K562 (cell line): ENCODE measurements around the gene MRPS24. TPM values are rescaled to one million over a fixed set of nuclear protein-coding genes. Genes with fewer than 3 reads are reported as not detected.

ENCODE experiments used
- ARID3A ChIP-seq: IDR thresholded peaks from 2 replicates; pipeline ENCODE4 v1.6.1; 2012; ENCODE audit warnings: low read depth, low read length, improper control_type of control experiment, borderline replicate concordance
- CCNT2 ChIP-seq: IDR thresholded peaks from 2 replicates; pipeline ENCODE4 v1.6.1; 2011; ENCODE audit warnings: borderline replicate concordance, low read depth, mild to moderate bottlenecking, moderate library complexity, mixed read lengths, low read length; ENCODE audit not compliant: insufficient read length; ENCODE audit errors: extremely low read depth
- CXXC5 ChIP-seq: fragments of 250-450 bp; sonication (Bioruptor Pico); IDR thresholded peaks from 2 replicates; pipeline ENCODE4 v1.8.0; 2022; ENCODE audit warnings: inconsistent platforms, mild to moderate bottlenecking, moderate library complexity
- HOMEZ ChIP-seq: fragments of 250-450 bp; sonication (Bioruptor Pico); IDR thresholded peaks from 2 replicates; pipeline ENCODE4 v1.4.0; 2020; ENCODE audit warnings: mild to moderate bottlenecking, moderate library complexity
- JUNB ChIP-seq: fragments of 450-650 bp; formaldehyde crosslinking; conservative IDR thresholded peaks from 2 replicates; pipeline ENCODE4 v1.4.0; 2020; ENCODE audit warnings: mild to moderate bottlenecking
- JUND ChIP-seq, 2 experiments: IDR thresholded peaks; 2 replicates in 1 of 2; 3 replicates in 1 of 2; pipeline ENCODE4 v1.6.1; 2011; ENCODE audit warnings: borderline replicate concordance in 2 of 2, low read depth in 2 of 2, low read length in 2 of 2, improper control_type of control experiment in 1 of 2, missing biosample characterization in 1 of 2, missing genetic modification characterization in 1 of 2, missing genetic modification reagents in 1 of 2
- KDM4B ChIP-seq, 2 experiments: fragments of 450-650 bp in 1 of 2; sonication (generic) in 1 of 2; IDR thresholded peaks; 2 replicates each; pipeline ENCODE4 v1.6.1; 2016 to 2017; ENCODE audit warnings: borderline replicate concordance in 2 of 2, antibody characterized with exemption in 1 of 2, low read depth in 1 of 2, mild to moderate bottlenecking in 1 of 2
- KHSRP ChIP-seq: fragments of 450-650 bp; IDR thresholded peaks from 2 replicates; pipeline ENCODE4 v1.6.1; 2017
- MECOM ChIP-seq: fragments of 250-450 bp; sonication (Bioruptor Pico); IDR thresholded peaks from 2 replicates; pipeline ENCODE4 v1.8.0; 2022; ENCODE audit warnings: inconsistent platforms
- POLR3G ChIP-seq: IDR thresholded peaks from 2 replicates; pipeline ENCODE4 v1.6.1; 2011; ENCODE audit not compliant: insufficient read length, insufficient replicate concordance; ENCODE audit errors: extremely low read depth
- ZFP30 ChIP-seq: fragments of 250-450 bp; sonication (Bioruptor Pico); IDR thresholded peaks from 2 replicates; pipeline ENCODE4 v1.8.0; 2022; ENCODE audit warnings: moderate library complexity, mild to moderate bottlenecking, inconsistent platforms, borderline replicate concordance
- ZNF121 ChIP-seq: sonication (generic); formaldehyde crosslinking; conservative IDR thresholded peaks from 2 replicates; pipeline ENCODE4 v1.8.0; 2022; ENCODE audit warnings: missing genetic modification reagents
- ZNF140 ChIP-seq: fragments of 250-450 bp; sonication (Bioruptor Pico); IDR thresholded peaks from 2 replicates; pipeline ENCODE4 v1.8.0; 2021; ENCODE audit warnings: moderate library complexity, mild to moderate bottlenecking, inconsistent platforms
- ZNF143 ChIP-seq: sonication (generic); formaldehyde crosslinking; IDR thresholded peaks from 2 replicates; pipeline ENCODE4 v1.9.0; 2022; ENCODE audit warnings: mild to moderate bottlenecking, missing genetic modification reagents
- ZNF197 ChIP-seq: fragments of 200-800 bp; sonication (Bioruptor generic); IDR thresholded peaks from 2 replicates; pipeline ENCODE4 v1.6.1; 2016; ENCODE audit warnings: low read depth, missing genetic modification characterization, missing compliant biosample characterization
- ZNF311 ChIP-seq: fragments of 250-450 bp; sonication (Bioruptor Pico); IDR thresholded peaks from 2 replicates; pipeline ENCODE4 v1.4.0; 2020; ENCODE audit warnings: mild to moderate bottlenecking, moderate library complexity
- ZNF354B ChIP-seq: fragments of 250-450 bp; sonication (Bioruptor Pico); IDR thresholded peaks from 2 replicates; pipeline ENCODE4 v1.4.0; 2020
- ZNF699 ChIP-seq: fragments of 250-450 bp; sonication (Bioruptor Pico); IDR thresholded peaks from 2 replicates; pipeline ENCODE4 v1.8.0; 2021; ENCODE audit warnings: mild to moderate bottlenecking, moderate library complexity; ENCODE audit not compliant: insufficient replicate concordance
- polyA plus RNA-seq, 8 experiments: library from polyadenylated mRNA; depleted of rRNA in 4 of 8; stranded (reverse) in 5 of 8; unstranded in 3 of 8; fragments of >200 nt; fragmentation: Nextera tagmentation in 2 of 8; fragmentation: Illumina TruSeq in 1 of 8; extraction: Ambion mirVana in 2 of 8; extraction: Trizol in 1 of 8; gene quantifications; 2 replicates each; pipeline versions ENCODE4 v1.2.1 to v1.2.3, GENCODE V29; 2011 to 2014; ENCODE audit warnings: inconsistent platforms in 1 of 8, missing spikeins in 1 of 8
- total RNA-seq, 7 experiments: library from RNA; depleted of rRNA in 6 of 7; stranded (reverse); fragments of >200 nt in 6 of 7; fragmentation: Illumina TruSeq in 2 of 7; extraction: Trizol in 2 of 7; gene quantifications; 2 replicates each; pipeline versions ENCODE4 v1.2.1 to v1.2.3, GENCODE V29; 2011 to 2021; ENCODE audit warnings: low replicate concordance in 1 of 7
- TF ChIP-seq, protein P1 (sequence below): fragments of 450-650 bp; formaldehyde crosslinking; conservative IDR thresholded peaks from 2 replicates; pipeline ENCODE4 v1.4.0; 2022; ENCODE audit warnings: mild to moderate bottlenecking, missing genetic modification characterization
- TF ChIP-seq, protein P2 (sequence below): fragments of 450-650 bp; IDR thresholded peaks from 2 replicates; pipeline ENCODE4 v1.6.1; 2017; ENCODE audit warnings: antibody characterized with exemption, mild to moderate bottlenecking

The MRPS24 gene
- total and polyA plus RNA-seq, 9 of the 15 experiments (the other 6 are each of a cell fraction or from before 2014, with no cell fraction given), result 51.4 to 214 (median 169) TPM

DNA sequence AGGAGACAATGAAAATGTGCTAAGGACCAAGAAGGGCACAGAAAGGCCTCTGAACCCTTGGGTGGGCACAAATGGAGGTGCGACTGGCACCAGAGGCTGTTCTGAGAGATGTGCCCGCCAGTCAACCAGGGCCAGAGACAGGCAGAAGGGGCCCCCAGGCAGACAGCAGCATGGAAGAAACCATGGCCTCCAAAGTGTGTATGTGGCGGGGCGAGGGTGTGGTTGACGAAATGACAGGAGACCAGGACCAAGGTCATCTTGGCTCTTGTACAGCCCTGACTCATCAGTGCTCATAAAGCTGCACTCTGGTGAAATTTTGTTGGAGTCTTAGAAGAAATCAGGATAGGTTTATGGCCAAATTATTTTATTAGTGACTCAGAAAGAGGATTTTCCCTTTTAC, 4.0 kb upstream of the MRPS24 start (continued):
- TF ChIP-seq, protein P1, sequence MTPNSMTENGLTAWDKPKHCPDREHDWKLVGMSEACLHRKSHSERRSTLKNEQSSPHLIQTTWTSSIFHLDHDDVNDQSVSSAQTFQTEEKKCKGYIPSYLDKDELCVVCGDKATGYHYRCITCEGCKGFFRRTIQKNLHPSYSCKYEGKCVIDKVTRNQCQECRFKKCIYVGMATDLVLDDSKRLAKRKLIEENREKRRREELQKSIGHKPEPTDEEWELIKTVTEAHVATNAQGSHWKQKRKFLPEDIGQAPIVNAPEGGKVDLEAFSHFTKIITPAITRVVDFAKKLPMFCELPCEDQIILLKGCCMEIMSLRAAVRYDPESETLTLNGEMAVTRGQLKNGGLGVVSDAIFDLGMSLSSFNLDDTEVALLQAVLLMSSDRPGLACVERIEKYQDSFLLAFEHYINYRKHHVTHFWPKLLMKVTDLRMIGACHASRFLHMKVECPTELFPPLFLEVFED, result no peak
- TF ChIP-seq, protein P2, sequence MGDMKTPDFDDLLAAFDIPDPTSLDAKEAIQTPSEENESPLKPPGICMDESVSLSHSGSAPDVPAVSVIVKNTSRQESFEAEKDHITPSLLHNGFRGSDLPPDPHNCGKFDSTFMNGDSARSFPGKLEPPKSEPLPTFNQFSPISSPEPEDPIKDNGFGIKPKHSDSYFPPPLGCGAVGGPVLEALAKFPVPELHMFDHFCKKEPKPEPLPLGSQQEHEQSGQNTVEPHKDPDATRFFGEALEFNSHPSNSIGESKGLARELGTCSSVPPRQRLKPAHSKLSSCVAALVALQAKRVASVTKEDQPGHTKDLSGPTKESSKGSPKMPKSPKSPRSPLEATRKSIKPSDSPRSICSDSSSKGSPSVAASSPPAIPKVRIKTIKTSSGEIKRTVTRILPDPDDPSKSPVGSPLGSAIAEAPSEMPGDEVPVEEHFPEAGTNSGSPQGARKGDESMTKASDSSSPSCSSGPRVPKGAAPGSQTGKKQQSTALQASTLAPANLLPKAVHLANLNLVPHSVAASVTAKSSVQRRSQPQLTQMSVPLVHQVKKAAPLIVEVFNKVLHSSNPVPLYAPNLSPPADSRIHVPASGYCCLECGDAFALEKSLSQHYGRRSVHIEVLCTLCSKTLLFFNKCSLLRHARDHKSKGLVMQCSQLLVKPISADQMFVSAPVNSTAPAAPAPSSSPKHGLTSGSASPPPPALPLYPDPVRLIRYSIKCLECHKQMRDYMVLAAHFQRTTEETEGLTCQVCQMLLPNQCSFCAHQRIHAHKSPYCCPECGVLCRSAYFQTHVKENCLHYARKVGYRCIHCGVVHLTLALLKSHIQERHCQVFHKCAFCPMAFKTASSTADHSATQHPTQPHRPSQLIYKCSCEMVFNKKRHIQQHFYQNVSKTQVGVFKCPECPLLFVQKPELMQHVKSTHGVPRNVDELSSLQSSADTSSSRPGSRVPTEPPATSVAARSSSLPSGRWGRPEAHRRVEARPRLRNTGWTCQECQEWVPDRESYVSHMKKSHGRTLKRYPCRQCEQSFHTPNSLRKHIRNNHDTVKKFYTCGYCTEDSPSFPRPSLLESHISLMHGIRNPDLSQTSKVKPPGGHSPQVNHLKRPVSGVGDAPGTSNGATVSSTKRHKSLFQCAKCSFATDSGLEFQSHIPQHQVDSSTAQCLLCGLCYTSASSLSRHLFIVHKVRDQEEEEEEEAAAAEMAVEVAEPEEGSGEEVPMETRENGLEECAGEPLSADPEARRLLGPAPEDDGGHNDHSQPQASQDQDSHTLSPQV, result peak; percentile 88
- no peak for TF ChIP-seq ZNF140 (CRISPR knock-in tag)
- no peak for TF ChIP-seq POLR3G
- TF ChIP-seq ARID3A, result no peak
- no peak for TF ChIP-seq KHSRP
- TF ChIP-seq KDM4B (IDR thresholded peaks at IDR 0.05; ENCODE audit: borderline replicate concordance in 2 of 2, low read depth in 1 of 2), result no peak
- no peak for TF ChIP-seq HOMEZ (CRISPR knock-in tag)
- peak; percentile 79 for TF ChIP-seq JUND (IDR thresholded peaks at IDR 0.05; ENCODE audit: borderline replicate concordance, low read depth, low read length)
- TF ChIP-seq JUND (tag; IDR thresholded peaks at IDR 0.05; ENCODE audit: borderline replicate concordance, low read depth, low read length), result peak; percentile 68; the same call in 1 of the 3 replicates
- TF ChIP-seq MECOM (CRISPR knock-in tag), result no peak
- TF ChIP-seq JUNB (CRISPR knock-in tag), result no peak
- TF ChIP-seq ZFP30, result no peak
- TF ChIP-seq CXXC5 (CRISPR knock-in tag), result peak; percentile 25; the same call in 1 of the 2 replicates
- no peak for TF ChIP-seq CCNT2
- TF ChIP-seq ZNF311 (CRISPR knock-in tag), result no peak
- no peak for TF ChIP-seq ZNF699 (CRISPR knock-in tag)
- no peak for TF ChIP-seq ZNF143 (CRISPR knock-in tag)
- TF ChIP-seq ZNF354B (CRISPR knock-in tag), result no peak
- no peak for TF ChIP-seq ZNF197 (CRISPR knock-in tag)
- TF ChIP-seq ZNF121 (CRISPR knock-in tag), result no peak
